OCI-LY1 (cell line): ENCODE data around the gene SIRT3.

Experiments used
- CTCF ChIP-seq: fragments of 200-600 bp; sonication (generic), shearing (Covaris generic); IDR thresholded peaks from 2 replicates; pipeline ENCODE4 v1.5.1; 2017; ENCODE audit warnings: mild to moderate bottlenecking, antibody characterized with exemption, low read length, moderate library complexity, mixed read lengths
- EZH2 ChIP-seq: fragments of 200-600 bp; sonication (generic), shearing (Covaris generic); IDR thresholded peaks from 2 replicates; pipeline ENCODE4 v1.8.0; 2017; ENCODE audit warnings: borderline replicate concordance, mixed run types, mild to moderate bottlenecking, antibody characterized with exemption, low read length, moderate library complexity, mixed read lengths

- TF ChIP-seq CTCF (no peak), EZH2 (no peak)
These were observed 33.7 kb downstream of the SIRT3 start for GRCh38 chr11:202490-202889.
